IPS DF 4.7 (cell line): ENCODE measurements around the gene HASPIN.
"Not testable (repeated sequence)": the region's sequence is repeated elsewhere in the genome, so short reads cannot be mapped to it uniquely, and the experiment has no call there.

Source experiments
- DNase-seq: peaks from one replicate; pipeline ENCODE4 v3.0.0-alpha.2; 2013; ENCODE audit warnings: low spot score; ENCODE audit errors: extremely low read depth

Gene HASPIN

DNA sequence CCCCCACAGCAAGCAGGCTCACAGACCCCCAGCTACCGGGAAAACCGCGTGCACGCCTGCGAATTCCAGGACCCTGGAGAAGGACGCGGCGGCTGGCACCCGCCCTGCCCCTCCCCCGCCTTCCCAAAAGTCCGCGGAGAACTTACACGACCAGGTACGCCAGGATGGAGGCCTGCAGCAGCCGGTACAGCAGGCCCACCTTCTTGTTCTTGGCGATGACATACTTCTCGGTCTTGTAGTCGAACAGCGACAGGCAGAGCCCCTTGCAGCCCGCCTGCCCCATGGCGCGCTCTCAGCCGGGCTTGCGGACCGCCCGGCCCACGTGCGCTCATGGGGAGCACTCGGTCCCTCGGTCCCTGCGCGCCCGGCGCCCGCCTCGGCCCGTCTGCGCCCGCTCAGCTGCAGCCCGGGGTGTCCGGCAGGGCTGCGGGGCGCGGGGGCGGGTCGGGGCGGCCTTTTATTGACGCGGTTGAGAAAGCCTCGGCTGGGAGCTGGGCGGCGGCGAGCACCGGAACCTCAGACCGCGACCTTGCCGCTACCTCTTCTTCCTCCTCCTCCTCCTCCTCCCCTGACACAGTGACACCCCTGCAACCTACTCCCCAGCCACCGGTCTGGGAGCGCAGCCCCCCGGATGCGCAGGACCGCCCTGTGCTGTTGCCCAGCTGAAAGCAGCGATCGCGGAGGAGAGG lies 27.8 kb upstream of the HASPIN start, which contains the start of gene P2RX5:
P2RX5 (minus strand) TSS at position 433 of the 689 bp plus-strand sequence; CDS start at position 283, 150 bp downstream.
- no peak for DNase-seq

DNA sequence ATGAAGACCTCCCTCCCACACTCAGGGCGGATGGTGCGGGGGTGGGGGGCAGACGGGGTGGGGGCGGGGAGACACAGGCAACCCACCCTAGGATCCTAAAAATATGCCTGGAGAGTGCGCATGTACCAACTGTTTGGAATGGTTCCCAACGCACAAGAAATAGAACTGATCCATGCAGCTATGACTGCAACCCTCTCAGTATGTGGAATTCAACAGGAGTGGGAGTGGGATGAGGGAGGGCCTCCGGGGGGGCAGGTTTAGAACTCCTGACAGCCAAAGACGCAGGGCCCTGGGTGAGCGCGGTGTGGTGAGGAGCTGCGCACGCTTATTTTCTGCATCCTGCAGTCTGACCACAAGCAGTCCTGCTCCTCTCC lies 26.6 kb upstream of the HASPIN start:
- no peak for DNase-seq

DNA sequence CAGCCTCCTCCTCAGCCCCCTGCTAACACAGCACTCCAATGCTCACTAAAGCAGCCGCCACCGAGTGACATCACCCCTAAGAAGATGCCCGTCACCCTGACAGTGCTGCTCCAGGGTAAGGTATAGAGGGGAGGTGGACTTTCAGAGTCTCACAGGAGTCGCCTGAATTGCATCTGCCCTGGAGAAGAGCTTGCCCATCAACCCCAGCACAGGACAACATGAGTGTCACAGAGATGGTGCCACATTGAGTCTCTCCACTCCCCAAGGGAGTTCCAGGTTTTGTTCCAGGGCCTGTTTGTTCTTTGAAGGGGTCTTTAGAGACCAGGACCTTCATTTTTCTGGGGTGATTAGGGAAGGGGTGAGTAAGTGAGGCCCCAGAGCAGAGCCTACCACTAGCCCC lies 25.6 kb upstream of the HASPIN start:
- no peak for DNase-seq

DNA sequence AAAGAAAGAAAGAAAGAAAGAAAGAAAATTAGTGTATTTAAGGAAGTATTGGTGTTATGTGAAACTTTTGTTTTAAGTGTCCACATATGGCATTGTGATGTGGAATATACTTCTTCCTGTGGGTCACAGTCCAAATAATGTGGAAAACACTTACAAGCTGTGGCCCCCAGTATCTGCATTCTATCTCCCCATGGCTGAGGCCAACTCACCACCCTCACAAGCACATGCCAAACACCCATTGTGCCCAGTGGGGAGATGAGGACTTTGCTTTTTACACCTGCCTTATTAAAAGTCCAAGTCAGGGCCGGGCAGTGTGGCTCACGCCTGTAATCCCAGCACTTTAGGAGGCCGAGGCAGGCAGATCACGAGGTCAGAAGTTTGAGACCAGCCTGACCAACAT lies 23.8 kb upstream of the HASPIN start:
- DNase-seq, result no peak

DNA sequence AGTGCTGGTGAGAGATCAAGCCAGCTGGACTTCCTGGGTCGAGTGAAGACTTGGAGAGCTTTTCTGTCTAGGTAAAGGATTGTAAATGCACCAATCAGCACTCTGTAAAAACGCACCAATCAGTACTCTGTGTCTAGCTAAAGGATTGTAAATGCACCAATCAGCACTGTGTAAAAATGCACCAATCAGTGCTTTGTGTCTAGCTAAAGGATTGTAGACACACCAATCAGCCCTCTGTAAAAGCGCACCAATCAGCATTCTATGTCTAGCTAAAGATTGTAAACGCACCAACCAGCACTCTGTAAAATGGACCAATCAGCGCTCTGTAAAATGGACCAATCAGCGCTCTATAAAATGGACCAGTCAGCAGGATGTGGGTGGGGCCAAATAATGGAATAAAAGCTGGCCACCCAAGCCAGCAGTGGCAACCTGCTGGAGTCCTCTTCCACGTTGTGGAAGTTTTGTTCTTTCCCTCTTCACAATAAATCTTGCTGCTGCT lies 21.6 kb upstream of the HASPIN start:
- DNase-seq, result not testable (repeated sequence)

DNA sequence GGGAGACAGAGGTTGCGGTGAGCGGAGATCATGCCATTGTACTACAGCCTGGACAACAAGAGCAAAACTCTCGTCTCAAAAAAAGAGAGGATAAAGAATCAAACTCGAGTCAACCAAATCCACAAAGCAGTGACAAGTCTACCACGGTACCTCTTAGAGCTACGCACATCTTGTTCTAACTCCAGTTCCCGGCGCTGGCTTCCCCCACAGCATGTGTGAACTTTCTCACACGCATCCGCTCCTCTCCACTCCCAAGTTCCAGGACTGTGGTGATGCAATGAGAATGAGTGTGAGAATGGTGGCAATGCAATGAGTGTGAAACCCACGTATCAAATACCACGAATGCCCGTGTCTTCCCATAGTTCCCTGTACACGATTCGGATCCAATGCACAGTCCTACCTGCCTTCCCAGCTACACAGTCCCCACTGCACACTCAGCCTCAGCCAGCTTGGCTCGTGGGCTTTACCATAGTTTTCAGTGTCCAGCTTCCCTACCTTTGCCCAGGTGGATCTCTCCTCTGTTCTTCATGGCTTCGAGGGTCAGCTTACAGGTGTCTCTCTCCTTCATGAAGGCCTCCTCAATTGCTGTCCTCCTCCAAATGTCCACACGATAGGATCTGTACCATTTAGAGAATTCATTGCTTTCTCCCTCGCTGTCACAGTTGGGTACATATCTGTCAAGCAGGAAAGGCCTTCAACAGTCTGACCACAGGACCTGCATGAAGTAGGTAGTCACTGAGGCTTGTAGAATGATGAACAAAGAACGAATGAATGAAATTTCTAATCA lies 18.6 kb upstream of the HASPIN start:
- no peak for DNase-seq

DNA sequence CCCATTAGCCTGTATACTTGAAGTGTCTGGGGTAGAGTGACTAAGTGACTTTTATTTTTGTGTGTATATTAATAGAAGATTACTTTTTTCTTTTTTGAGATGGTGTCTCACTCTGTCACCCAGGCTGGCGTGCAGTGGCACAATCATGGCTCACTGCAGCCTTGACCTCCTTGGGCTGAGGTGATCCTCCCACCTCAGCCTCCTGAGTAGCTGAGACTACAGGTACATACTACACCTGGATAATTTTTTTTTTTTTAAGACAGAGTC lies 18.1 kb upstream of the HASPIN start:
- not testable (repeated sequence) for DNase-seq

DNA sequence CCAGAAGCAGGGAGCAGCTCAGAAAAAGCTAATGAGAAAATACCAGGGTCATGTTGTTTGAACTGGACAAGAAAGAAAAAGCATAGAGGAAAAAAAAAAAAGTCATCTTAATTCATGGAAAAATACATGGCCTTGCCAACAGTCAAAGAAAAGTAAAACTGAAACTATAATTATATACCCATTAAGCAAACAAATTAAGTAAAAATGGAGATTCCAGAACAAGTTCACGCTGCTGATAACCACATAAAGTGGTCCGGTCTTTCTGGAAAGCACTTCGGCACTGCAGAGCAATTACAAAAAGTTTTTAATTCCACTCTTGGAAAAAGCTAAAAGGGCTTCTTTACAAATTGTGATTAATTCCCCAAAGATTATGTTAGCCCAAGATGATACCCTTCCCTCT lies 15.3 kb upstream of the HASPIN start:
- no peak for DNase-seq

DNA sequence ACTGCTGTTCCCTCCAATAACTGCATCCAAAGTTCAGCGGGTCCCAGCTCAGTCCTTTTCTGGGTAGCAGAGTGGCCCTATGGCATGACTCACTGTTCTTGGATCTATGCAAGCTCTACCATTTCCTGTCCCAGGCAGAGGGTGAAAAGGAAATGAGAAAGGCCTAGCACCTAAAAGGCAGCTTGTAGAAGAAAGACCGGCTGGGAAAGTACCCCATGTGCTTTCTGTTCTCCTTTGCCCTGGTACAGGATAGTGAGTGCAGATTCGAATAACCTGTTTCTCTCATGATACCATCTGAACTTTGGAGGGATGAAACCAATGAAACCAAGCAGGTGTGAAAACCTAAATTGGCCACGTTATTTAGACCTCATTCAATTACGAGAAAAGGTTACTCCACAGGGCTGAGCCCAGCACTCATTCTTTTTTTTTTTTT lies 12.7 kb upstream of the HASPIN start:
- DNase-seq, result no peak

DNA sequence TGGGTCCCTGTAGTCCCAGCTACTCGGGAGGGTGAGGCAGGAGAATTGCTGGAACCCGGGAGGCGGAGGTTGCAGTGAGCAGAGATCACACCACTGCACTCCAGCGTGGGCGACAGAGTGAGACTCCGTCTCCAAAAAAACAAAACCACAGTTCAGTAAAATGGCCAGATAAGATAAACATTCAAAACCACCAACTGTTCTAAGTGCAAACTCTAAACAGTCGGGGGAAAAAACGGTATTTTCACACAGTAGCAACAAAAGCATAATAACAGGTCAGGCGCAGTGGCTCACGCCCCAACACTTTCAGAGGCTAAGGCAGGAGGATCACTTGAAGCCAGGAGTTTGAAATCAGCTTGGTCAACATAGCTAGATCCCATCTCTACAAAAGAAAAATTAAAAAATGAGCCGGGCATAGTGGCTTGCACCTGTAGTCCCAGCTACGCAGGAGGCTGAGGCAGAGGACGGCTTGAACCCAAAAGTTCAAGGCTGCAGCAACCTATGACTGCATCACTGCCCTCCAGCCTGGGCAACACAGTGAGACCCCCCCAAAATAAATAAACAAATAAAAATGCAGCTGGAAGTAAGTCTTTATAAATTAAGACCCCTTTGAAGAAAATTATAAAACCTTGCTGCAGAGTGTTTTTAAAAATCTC lies 10.8 kb upstream of the HASPIN start:
- no peak for DNase-seq

DNA sequence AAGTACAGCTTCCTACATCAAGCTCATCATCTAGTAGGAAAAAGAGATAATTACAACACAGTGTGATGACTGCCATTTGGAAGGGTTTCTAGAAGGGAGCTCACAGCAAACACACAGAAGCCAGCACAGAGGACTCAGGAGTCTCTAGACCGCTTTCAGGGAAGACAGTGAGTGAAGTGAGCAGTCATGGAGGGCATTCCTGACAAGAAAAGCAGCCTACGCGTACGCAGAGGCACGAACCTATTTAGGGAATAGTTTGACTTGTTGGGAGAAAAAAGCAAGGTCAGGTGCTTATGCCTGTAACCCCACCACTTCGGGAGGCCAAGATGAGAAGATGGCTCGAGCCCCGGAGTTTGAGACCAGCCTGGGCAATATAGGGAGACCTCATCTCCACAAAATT lies 8.4 kb upstream of the HASPIN start:
- no peak for DNase-seq

DNA sequence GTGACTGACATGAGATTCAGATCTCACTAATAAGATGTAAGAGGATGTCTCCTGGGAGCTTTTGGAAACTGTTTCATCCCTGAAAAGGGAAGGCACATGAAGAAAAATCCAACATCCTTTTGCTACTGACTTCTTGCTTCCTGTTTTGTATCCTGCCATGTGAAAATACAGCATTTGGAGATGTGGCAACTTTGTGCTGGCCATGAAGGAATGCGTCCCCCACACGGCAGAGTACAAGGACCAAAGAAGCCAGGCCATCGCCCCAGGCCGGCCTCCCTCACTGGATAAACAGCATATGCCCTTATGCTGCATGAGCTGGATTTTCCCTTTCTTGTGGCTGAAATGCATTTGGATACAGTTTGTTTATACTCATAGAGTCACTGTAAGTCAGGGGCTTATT lies 5.5 kb upstream of the HASPIN start:
- DNase-seq, result no peak

DNA sequence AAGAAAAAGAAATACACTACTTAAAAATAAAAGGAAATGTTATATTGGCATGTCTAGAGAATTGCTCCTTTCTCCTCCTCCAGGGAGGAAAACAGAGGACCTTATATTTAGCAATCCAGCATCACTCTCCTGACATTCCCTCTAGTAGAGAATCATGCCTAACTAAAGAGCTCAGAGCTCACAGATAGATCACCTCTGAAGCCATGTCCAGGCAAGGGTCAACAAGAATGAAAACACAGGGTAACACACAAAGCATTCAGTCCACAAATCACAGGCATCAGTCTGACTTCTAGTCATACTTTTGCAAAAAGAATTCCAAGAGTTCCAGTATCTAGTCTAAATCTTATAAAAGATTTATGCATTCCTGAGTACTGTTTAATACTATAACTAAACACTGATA lies 4.4 kb upstream of the HASPIN start:
- no peak for DNase-seq

DNA sequence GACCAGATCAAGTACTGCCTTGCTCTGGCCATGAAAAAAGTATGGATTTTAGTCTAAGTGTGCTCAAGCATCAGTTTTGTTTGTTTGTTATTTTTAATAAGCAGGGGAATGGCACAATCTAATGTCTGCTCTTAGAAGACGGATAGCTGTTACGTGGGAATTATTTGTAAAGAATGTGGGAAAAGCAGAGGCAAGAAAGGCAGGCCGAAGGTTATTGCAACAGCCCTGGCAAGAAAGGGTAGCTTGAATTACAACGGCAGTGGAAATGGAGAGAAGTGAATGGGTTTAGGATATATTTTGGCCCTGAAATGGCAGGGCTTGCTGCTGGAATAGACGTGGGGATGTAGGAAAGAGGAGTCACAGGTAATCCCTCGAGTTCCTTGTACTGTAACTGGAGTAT lies 987 bp upstream of the HASPIN start:
- DNase-seq, result no peak

DNA sequence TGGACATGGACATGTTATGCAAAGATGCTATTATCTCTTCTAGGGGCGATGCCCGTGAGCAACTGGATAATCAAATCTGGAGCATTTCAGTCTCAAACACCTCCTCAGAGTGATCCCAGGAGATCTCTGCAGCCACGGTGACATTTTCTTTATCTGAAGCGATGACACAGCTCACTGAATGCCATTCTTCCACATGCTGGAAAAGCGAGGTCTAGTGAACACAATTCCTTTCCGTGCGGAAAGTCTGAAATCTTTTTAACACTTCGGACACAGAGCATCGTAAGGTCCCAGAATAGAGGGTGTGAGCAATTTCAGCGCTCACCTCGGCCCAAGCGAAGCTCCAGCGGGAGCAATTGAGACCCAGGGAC lies 531 bp upstream of the HASPIN start:
- DNase-seq, result no peak

DNA sequence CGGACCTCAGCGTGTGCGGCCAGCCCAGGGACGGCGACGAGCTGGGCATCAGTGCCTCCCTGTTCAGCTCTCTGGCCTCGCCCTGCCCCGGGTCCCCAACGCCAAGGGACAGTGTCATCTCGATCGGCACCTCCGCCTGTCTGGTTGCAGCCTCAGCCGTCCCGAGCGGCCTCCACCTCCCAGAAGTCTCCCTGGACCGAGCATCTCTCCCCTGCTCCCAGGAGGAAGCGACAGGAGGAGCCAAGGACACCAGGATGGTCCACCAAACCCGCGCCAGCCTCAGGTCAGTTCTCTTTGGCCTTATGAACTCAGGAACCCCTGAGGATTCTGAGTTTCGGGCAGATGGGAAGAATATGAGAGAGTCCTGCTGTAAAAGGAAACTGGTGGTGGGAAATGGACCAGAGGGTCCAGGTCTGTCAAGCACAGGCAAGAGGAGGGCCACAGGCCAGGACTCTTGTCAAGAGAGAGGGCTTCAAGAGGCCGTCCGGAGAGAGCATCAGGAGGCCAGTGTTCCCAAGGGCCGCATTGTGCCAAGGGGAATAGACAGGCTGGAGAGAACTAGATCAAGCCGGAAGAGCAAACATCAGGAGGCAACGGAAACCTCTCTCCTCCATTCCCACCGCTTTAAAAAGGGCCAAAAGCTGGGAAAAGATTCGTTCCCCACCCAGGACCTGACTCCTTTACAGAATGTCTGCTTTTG lies 825 bp downstream of the HASPIN start:
- no peak for DNase-seq

DNA sequence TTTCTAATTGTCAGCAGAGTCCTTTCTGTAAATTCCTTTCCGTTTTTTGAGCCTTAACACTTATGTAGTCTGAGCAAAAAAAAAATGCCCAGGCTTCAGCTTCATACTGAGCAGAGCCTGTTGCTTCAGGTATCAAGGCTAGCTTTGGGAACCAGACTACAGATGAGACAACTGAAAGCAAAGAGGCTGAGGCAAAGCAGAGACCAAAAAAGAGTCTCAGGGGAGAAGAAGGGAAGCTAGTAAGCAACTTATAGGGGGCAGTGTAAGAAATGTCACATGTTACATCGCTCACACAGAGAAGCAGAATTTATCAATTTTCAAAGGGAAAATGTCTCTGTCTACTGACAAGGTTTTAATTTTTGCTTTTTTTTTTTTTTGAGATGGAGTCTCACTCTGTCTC lies 3.3 kb downstream of the HASPIN start:
- DNase-seq, result no peak

DNA sequence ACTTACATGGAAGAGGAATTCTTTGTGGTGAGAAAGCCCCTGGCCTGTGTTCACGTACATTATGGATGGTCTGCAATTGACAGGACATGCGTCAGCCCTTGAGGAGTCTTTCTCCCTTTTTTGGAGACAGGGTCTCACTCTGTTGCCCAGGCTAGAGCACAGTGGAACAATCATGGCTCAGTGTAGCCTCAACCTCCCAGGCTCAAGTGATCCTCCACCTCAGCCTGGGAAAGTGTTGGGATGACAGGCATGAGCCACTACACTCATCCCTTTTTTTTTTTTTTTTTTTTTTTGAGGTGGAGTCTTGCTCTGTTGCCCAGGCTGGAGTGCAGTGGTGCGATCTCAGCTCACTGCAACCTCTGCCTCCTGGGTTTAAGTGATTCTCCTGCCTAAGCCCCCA lies 4.4 kb downstream of the HASPIN start:
- not testable (repeated sequence) for DNase-seq

DNA sequence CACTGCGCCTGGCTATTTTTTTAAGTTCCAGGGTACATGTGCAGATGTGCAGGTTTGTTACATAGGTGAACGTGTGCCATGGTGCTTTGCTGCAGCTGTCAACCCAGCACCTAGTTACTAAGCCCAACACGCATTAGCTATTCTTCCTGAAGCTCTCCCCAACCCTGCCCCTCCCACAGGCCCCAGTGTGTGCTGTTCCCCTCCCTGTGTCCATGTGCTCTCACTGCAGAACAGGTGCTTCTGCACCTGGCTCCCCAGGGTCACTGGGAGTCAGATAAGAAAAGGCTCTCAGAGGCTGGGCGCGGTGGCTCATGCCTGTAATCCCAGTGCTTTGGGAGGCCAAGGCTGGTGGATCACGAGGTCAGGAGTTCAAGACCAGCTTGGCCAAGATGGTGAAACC lies 6.2 kb downstream of the HASPIN start:
- DNase-seq, result no peak

DNA sequence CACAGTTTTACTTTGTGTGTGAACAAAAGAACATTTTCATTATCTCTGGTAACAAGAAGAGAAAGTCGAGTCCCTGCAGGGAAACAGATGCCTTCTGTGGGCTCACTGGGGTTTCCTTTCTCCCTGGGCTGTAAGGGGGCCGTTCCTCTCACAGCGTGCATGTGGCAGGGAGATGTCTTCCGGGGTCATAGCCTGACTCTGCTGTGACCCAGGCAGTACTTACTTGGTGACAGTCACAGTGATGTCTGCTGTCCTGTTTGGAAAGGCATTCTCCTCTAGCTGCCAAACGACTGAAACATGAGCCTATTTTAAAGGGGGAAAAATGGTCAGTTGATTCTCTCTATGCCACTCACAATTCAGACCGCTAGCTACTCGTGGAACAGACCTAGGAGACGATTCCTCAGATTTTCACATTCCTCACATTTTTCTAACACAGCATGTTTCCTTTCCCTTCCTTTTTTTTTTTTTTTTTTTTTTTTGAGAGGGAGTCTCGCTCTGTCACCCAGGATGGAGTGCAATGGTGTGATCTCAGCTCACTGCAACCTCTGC lies 7.3 kb downstream of the HASPIN start:
- DNase-seq, result no peak

DNA sequence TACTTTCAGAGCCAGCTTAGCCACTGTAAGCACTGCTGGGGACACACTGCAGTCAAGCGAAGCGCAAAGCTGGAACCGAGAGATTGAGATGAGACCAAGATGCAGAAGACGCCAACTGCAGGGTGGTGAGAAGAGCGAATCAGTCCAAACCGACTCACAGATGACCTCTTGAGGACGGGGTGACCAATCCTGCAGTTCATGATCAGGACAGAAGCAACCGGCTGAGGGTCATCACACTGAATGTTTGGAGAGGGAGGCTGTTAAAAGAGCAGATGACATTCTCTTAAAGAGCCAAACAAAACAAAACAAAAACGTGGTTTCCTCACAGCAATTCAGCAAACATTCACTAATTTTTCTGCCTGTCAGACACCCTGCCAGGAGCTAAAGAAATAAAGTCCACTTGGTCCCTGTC lies 8.5 kb downstream of the HASPIN start:
- no peak for DNase-seq

DNA sequence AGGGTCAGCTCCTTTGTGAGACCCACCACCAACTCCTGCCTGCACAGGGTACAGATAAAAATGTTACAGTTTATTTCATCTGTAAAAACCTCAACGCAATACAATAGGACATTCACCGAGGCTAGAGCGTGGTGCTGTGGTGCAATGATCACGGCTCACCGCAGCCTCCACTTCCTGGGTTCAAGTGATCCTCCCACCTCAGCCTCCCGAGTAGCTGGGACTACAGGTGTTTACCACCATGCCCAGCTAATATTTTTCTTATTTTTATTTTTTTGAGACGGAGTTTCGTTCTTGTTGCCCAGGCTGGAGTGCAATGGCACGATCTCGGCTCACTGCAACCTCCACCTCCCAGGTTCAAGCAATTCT lies 11.2 kb downstream of the HASPIN start:
- DNase-seq, result not testable (repeated sequence)
